GM21528 (cell line): ENCODE measurements around the gene RNF126.
"Not testable (repeated sequence)": the region's sequence is repeated elsewhere in the genome, so short reads cannot be mapped to it uniquely, and the experiment has no call there.

ENCODE experiments used
- ATAC-seq: cut with Tn5 transposase; IDR thresholded peaks from one replicate; pipeline ENCODE4 v1.9.1; 2021; ENCODE audit warnings: mild to moderate bottlenecking, moderate library complexity; ENCODE audit not compliant: unreplicated experiment, low FRiP score

RNF126 gene

DNA sequence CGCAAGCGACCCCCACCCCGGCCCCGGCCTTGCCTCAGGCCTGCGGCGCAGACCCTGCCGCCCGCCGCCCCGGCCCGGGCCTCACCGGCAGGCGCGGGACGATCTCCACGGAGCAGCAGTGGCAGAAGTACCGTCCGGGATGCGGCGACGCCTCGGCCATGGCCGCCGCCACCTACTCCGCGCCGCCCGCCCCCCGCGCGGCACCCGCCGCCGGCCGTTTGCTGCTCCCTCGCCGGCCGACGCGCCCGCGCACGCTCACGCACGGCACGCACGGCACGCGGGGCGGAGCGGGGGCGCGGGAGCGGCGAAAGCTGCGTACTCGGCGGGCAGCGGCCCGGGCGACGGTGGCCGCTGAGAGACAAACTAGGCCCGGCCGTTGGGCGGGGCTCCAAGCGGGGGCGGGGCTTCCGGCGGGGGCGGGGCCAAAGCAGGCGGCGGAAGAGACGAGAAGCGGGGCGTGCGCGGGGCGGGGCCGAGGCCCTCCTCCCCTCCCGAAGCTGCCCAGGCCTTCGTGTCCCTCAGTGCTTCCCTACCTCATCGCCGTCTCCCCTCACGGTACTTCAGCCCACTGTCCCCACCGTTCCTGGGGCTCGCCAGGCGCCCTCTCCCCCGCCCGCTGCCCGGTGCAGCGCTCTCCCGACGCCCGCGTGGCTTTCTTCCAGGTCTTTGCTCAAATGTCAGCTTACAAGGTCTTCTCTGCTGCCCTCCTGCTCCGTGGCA lies at the start of gene RNF126:
TSS of gene RNF126 (minus strand) at position 253 of the 720 bp plus-strand sequence. CDS start at position 160, 93 bp downstream.
- peak; percentile 49 for ATAC-seq

DNA sequence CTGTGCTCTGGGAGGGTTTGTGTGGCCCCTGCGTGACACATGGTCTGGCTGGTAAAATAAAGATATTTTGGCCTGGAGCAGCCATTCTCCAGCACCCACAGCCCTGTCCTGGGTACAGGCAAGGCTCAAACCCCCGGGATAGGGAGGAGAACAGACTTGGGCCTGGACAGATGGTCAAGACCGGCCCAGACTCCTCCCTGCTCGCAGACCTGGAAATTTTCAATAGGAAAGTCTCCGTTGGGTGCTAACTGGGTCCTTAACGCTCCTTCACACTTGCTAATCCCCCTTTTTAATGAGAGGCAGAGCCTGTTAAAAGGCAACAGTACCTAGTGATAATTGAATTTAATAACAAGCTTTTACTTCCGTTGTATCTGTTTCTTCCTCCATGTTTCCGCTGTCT lies 48.2 kb upstream of the RNF126 start:
- no peak for ATAC-seq

- ATAC-seq: no peak
Measured at GRCh38 chr19:710767-711166, 47.8 kb upstream of the RNF126 start.

GRCh38 chr19:709965-710571 lies 47.1 kb upstream of the RNF126 start:
- no peak for ATAC-seq

DNA sequence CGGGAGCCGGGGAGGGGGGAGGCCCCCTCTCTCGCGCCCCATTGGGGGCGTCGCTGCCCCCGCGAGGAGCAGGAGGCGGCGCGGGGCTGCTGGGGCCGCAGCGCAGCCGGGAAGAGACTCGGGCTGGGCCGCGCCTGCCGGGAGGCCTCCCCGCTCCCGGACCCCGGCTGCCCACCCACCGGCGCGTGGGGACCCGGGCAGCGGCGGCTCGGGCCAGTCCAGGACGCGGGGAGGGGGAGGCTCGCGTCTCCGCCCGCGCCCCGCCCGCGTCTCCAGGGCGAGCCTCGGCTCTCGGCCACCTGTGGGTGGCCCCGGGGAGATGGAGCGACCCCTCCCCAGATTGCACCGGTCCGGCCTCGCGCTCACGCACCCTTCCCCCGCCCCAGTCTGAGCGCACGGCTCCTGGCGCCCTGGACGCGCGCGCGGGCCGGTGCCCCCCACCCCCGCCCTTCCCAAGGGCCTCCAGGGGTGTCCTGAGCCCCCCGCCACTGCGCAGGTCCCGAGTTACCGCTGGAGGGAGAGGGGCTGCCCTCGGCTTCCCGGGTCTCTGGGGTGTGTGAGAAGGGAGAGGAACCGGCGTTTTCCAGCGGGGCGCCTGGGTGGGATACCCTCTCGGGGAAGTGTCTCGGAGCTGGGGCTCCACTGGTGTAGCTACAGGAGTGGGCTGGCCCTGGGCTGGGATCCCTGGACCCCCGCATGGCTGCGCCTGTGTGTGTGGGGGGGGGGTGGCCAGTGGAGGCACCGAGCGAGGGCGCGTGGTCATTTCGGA lies 46.4 kb upstream of the RNF126 start:
- ATAC-seq: no peak

GRCh38 chr19:708154-709143 lies 45.4 kb upstream of the RNF126 start, which contains the start of gene PALM:
Gene PALM, plus strand, starts transcription at chr19:708935. Its CDS starts 212 bp downstream, at chr19:709147.
- ATAC-seq: no peak

DNA sequence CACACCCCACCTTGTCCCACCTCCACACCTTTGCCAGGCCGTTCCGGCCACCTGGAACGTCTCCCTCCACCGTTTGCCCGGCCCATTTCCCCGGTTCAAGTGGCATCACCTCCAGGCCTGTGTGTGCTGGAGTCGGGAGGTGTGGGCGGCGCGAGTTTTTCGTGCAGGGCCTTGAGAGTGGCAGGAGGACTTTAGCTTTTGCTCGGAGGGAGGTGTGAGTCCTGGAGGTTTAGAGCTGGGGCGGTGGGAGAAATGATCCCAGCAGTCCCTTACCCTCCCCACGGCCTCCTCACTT lies 41.4 kb upstream of the RNF126 start:
- ATAC-seq: no peak

GRCh38 chr19:703651-704446 lies 40.8 kb upstream of the RNF126 start:
- no peak for ATAC-seq

DNA sequence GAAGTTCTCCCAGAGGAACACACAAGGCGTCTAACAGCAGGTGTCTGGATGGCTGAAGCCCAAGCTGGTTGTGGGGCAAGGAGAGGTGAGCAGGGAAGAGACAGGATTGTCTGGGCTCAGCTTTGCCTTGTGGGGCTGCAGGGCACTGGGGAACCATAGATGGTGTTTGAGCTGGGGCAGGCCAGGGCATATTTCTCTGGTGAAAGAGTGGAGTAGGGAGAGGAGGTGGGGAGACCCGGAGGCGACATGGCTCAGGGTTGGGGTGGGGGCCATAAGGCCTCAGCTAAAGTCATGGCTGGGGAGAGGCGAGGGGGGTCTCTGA lies 40.3 kb upstream of the RNF126 start:
- no peak for ATAC-seq

DNA sequence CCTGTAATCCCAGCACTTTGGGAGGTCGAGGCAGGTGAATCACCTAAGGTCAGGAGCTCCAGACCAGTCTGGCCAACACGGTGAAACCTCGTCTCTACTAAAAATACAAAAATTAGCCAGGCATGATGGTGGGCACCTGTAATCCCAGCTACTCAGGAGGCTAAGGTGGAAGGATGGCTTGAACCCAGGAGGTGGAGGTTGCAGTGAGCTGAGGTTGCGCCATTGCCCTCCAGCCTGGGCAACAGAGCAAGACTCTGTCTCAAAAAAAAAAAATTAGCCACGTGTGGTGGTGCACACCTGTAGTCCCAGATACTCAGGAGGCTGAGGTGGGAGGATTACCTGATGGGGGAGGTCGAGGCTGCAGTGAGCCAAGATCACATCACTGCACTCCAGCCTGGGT lies 39.8 kb upstream of the RNF126 start:
- ATAC-seq: not testable (repeated sequence)

- ATAC-seq: not testable (repeated sequence)
Measured at GRCh38 chr19:699885-700284, 36.9 kb upstream of the RNF126 start.

- ATAC-seq: not testable (repeated sequence)
Measured at GRCh38 chr19:698529-698928, 35.5 kb upstream of the RNF126 start.

DNA sequence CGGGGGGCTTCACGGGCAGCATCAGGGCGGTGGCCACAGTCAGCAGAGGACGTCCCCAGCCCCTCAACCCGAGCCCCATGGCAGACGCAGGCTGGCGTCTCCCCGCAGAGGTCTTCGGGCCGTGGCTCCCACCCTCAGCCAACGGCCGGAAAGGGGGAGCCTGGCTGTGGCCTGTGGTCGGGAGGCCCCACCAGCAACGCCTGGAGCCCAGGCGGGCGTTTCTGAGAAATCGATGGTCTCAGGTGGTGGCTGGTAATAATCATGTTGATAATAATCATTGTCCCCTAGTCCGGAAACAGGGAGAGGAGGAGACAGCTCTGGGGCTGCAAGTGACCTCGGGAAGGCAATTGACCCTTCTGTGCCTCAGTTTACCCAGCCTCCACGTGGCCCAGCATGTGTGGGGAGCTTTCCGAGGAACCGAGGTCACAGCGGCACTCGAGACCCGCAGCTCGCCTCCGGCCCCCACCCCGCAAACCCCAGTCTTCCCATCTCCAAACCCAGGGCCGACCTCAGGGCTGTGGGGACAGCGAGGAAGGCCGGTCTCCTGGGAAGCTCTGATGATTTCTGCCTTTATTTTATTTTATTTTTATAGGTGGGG lies 32.4 kb upstream of the RNF126 start, which contains the start of gene PRSS57:
TSS of gene PRSS57 (minus strand) at position 101 of the 598 bp plus-strand sequence. CDS start at position 79, 22 bp downstream.
- no peak for ATAC-seq

GRCh38 chr19:694481-695351 lies 31.7 kb upstream of the RNF126 start:
- no peak for ATAC-seq

DNA sequence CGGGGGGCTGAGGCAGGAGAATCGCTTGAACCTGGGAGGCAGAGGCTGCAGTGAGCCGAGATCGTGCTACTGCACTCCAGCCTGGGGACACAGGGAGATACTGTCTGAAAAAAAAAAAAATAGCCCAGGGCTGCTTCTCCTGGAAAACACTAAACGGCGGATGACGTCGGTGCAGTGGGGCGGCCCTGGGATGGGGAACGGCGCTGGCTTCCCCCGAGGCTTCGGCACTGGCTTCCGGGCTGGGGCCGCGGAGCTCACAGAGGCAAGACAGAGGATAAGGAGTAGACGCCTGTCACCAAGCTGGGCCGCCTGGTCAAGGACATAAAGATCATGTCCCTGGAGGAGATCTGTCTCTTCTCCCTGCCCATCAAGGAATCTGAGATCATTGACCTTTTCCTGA lies 27.2 kb upstream of the RNF126 start:
- no peak for ATAC-seq

DNA sequence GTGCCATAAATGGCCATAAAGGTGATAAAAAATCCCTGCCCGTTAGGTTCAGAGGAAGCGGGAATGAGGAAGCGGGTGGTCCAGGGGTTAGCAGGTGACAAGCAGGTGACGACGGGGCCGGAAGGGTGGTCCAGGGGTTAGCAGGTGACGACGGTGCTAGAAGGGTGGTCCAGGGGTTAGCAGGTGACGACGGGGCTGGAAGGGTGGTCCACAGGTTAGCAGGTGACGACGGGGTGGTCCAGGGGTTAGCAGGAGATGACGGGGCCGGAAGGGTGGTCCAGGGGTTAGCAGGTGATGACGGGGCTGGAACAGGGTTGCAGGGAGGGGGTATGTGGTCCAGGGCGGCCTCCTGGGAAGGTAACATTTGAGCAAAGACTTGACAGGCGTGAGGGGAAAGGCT lies 26.0 kb upstream of the RNF126 start:
- ATAC-seq: no peak

DNA sequence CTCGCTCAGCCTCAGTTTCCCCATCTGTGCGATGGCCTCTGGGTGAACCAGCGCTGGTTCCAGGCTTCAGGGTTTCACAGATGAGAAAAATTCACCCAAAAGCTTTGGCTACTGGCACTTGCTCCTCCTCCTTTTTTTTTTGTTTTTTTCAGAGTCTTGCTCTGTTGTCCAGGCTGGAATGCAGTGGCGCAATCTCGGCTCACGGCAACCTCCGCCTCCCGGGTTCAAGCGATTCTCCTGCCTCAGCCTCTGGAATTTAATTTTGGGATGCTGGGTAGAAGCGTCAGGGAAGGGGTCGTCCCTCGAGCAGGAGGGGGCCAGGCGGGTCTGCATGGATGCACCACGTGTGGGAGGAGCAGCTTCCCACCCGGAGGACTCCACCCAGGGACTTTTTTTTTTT lies 25.2 kb upstream of the RNF126 start:
- no peak for ATAC-seq

- no peak for ATAC-seq
Measured at GRCh38 chr19:687569-688166, 24.7 kb upstream of the RNF126 start.
